NCI-H1417 (cell line): ENCODE results near the gene TP53RK.

Experiments
- DNase-seq, 3 experiments: peaks; one replicate each; lab custom pipeline; 2025; lab: John Stamatoyannopoulos, UW

The TP53RK gene

DNA sequence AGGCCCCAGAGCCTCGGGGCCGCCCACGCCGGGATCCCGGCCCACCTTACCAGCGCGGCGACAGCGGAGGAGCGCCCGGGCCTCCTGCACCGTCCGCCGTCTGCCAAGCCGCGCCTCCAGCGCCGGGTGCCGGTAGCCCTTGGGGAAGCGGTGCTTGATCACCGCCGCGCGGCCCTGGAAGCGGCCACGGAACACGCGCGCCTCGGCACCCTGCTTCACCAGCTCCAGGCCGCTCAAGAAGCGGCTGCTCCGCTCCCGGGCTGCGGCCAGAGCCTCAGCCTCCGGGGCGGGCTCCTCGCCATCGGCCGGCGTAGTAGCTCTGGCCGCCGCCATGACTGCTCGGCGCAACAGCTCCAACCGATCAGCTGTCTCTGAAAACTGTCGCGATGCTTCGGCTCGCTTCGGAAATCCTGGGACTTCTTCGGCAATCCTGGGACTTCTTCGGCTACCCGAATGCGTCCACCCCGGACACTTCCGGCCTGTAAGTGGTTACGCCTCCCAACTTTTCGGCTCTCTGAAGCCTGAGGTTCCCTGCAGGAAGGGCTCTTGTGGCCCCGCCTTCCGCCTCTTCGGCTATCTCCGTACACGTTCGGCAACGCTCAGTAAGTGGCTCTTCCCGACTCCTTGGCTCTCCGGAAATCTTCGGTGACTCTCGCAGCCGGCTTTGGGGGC is at the start of gene TP53RK:
Gene TP53RK, minus strand, starts transcription at position 363 of the 672 bp plus-strand sequence. Its CDS starts 30 bp downstream, at position 333.
- peak; percentile 87 to 95 (median 95) for DNase-seq

- peak in 1 of 3 experiments; percentile 34 for DNase-seq
Measured at GRCh38 chr20:46735436-46735835, 46.2 kb upstream of the TP53RK start.

DNA sequence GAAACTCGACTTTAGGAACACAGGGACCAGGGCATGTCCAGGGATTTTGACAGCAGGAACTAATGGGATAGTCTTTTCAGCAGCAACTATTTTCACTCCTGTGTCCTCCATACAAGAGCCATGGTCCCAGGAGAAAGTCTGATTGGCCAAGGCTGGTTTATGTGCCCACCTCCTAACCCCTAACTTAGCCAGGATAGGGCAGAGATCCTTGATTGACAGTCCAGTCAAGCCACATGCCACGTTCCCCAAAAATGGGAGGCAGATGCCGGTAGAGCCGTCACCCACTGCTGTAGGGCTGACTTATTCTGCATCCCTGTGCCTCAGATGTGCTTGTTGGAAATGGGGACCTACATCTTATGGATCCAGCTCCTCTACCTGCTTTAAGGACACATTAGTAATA is 42.5 kb upstream of the TP53RK start:
- DNase-seq = no peak

- DNase-seq = no peak
Measured at GRCh38 chr20:46725186-46726165, 36.2 kb upstream of the TP53RK start.

DNA sequence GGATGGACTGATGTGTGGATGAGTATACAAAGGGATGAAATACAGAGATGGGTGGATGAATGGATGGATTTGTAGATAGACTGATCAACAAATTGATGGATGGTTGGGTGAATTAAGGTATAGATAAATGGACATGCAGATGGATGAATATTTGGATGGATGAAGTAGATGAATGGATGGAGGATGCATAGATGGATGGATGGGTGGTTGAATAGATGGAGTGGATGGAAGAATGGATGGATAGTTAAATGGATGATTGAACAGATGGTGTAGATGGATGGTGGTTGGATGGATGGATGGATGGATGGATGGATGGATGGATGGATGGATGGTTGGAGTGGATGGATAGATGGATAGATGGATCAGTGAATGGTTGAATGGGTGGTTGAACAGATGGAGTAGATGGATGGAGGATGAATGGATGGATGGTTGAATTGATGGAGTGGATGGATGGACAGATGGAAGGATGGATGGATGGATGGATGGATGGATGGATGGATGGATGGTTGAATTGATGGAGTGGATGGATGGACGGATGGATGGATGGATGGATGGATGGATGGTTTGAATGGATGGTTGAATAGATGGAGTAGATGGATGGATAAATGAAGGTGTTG is 35.2 kb upstream of the TP53RK start:
- no peak for DNase-seq

- DNase-seq = no peak
Measured at GRCh38 chr20:46723039-46723438, 33.8 kb upstream of the TP53RK start.

DNA sequence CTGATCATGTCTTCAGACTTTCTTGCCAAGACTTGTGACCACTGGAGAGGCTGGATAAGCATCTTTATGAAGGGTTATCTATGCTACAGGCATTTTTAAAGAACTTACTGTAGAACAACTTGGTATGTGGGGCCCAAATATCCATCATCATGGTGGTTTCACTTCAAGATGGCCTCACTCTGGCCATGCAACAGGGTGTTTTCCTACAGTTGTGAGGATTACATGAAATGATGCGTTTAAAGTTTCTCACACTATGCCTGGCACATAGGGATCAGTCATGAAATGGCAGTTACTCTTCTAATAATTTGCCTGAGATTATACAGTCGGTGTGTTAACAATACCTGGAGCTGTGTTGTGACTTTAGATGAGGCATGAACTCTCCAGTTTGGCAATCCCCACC is 33.2 kb upstream of the TP53RK start:
- no peak for DNase-seq

GRCh38 chr20:46721476-46721875 is 32.2 kb upstream of the TP53RK start:
- DNase-seq = no peak

DNA sequence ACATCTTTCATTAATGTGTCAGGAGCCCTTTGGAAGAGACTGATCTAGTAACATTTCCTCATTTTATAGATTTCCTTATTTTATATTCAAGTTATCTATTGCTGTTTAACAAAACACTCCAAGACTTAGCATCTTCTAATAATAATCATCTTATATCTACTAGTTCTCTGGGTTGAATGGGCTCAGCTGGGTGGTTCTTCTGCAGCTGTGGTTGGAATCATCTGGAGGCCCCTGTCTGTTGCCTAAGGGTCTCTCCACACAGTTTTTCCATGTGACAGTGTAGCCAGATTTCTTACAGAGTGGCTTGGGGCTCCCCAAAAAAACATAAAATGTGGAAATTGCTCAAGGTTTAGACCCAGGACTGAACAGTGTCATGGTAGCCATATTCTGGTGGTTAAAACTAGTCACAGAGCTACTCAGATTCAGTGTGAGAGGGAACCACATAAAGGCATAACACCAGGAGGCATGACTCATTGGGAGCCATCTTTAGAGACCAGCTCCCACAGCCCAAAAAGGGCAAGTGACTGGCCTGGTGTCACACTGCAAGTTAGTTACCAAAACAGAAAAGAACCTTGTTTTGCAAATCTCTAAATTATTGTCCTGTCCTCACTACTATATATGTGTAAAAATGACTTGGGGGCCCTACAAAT is 31.7 kb upstream of the TP53RK start:
- DNase-seq = no peak

DNA sequence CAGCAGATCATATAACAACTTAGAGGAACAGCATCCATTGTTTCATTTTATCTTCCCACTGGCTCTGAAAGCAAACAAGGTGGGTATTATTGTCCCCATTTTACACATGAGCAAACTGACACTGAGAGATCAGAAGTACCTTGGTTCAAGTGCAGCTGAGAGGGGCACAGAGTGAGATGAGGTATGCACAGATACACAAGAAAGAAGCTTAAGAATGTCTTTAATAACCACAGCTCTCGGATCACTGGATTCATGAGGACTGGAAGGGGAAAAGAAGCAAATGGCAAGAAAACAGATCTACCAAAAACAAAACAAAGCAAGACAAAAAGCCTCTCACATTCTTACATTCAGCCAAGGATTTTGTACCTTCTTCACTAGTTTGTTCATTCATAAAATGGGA is 30.8 kb upstream of the TP53RK start:
- DNase-seq = no peak

DNA sequence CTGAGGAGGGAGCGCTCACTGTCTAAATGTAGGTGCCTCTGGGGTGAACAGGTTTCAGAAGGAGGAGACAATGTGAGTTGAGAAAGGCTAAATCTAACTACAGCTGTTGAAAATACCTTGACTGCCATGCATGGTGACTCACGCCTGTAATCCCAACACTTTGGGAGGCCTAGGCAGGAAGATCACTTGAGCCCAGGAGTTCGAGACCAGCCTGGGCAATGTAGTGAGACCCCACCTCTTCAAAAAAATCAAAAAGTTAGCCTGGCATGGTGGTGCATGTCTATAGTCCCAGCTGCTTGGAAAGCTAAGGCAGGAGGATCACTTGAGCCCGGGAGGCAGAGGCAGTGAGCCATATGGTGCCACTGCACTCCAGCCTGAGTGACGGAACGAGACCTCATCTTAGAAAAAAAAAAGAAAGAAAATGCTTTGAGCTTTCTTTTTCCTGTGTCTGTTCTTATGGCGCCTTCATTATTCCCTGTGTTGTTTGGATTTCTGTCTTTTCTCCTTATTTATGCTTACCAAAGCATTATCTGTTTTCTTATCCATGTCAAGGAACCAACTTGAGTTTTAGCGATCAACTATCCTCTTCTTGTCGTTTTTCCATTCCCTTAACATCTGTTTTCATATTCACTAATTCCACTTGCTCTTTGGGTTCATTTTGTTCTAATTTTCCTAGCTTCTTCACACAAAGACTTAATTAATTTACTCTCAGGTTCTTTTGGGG is 28.7 kb upstream of the TP53RK start:
- DNase-seq = no peak

DNA sequence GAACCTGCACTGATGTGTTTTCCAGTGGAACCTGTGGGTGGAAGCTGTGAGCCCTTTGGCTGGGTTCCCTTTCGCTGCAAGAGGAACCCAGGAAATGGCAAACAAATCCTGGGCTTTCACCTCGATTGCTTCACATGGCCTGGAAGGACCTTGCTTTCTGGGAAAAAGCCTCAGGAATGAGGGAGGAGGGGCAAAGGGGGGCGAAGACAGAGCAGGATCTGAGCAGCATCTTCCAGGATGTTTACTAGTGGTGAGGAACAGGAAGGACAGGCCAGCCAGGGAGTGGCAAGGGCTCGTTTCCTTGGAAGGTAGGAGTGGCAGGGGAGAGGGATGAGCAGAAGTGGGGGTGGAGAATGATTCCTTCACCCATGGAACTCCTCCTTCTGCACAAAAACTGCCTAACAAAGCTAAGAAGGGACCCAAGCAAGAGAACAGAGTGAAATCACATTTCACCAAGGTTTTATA is 26.1 kb upstream of the TP53RK start:
- no peak for DNase-seq

GRCh38 chr20:46713957-46714834 is 25.0 kb upstream of the TP53RK start:
- no peak for DNase-seq

- no peak for DNase-seq
Measured at GRCh38 chr20:46712056-46712636, 22.9 kb upstream of the TP53RK start.

DNA sequence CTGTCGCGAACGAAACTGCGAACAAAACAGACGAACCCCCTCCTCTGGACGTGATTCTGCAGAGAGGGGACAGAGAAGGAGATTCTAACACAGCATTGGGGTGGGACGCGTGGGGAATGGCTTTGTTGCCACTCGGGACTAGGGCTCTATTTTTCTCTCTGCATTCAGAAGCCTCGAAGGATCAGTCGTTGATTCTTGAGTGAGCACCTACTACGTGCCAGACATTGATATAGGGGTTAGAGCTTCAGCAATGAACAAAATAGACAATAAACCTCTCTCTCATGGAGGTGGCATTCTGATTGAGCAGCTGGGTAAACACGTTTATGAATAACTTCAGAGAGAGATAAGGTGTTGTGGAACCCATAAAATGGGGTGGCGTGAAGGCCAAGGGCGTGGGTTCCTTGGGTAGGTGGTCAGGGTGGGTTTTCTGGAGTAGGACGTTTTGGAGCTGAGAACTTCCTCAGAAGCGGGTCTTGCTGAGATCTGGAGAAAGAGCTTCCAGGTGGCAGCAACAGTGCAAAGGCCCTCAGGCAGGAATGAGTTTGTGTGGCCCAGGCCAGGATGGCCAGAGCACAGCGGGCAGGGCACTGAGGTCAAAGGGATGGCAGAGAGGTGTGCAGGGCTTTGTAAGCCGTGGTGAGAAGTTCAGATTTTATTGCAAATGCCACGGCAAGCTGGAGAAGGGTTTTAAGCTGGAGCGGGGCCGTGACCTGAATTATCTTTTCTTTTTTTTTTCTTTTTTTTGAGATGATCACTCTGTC is 21.1 kb upstream of the TP53RK start:
- no peak for DNase-seq

GRCh38 chr20:46709459-46710152 is 20.4 kb upstream of the TP53RK start, which contains the start of gene SLC2A10:
SLC2A10 (plus strand) TSS chr20:46709649; CDS start chr20:46709737, 88 bp downstream.
- no peak for DNase-seq

DNA sequence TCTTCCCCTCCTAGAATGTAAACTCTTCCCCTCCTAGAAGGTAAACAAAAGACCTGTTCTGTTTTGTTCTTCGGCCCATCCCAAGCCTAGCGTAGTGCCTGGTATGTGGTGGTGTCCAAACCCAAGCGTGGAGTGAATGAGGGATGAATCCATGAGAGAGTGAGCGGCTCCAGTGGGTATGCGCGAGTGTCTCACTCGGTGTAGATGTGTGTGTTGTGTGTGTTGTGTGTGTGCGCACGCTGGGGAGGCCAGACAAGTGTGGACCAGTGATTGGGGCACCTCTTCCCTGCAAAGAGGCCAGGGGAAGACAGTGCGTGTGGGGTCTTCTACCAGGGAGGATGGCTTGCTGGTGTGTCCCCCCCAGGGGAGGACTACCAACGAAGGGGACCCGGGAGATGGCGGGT is 19.8 kb upstream of the TP53RK start:
- DNase-seq = no peak

- DNase-seq = no peak
Measured at GRCh38 chr20:46708172-46708860, 19.1 kb upstream of the TP53RK start.
